HG03066 (cell line): Measurements from ENCODE around the gene NUP160.
A peak's percentile ranks its signal among the peaks of the same experiment; 100 is the strongest.
"Not testable (repeated sequence)": the region's sequence is repeated elsewhere in the genome, so short reads cannot be mapped to it uniquely, and the experiment has no call there.

Experiments
- ATAC-seq: cut with Tn5 transposase; IDR thresholded peaks from one replicate; pipeline ENCODE4 v1.9.1; 2021; ENCODE audit warnings: low read depth; ENCODE audit not compliant: unreplicated experiment

NUP160 gene

GRCh38 chr11:47863189-47863897, 15.2 kb upstream of the NUP160 start:
- ATAC-seq = no peak

- no peak for ATAC-seq
These were observed 13.6 kb upstream of the NUP160 start for GRCh38 chr11:47861728-47862127.

GRCh38 chr11:47860536-47860935, 12.4 kb upstream of the NUP160 start:
- ATAC-seq = no peak

- ATAC-seq = no peak
These were observed 9.9 kb upstream of the NUP160 start for GRCh38 chr11:47857892-47858543.

GRCh38 chr11:47857485-47857884, 9.3 kb upstream of the NUP160 start:
- ATAC-seq = no peak

GRCh38 chr11:47856186-47856585, 8.0 kb upstream of the NUP160 start:
- no peak for ATAC-seq

GRCh38 chr11:47854667-47855066, 6.5 kb upstream of the NUP160 start:
- ATAC-seq = peak; percentile 45

- ATAC-seq = no peak
These were observed 3.9 kb upstream of the NUP160 start for GRCh38 chr11:47852053-47852452.

- no peak for ATAC-seq
These were observed 2.2 kb upstream of the NUP160 start for GRCh38 chr11:47850337-47850736.

GRCh38 chr11:47848700-47849155, 578 bp upstream of the NUP160 start:
- peak; percentile 6 for ATAC-seq

GRCh38 chr11:47847537-47847891, 636 bp downstream of the NUP160 start:
- ATAC-seq = no peak

DNA sequence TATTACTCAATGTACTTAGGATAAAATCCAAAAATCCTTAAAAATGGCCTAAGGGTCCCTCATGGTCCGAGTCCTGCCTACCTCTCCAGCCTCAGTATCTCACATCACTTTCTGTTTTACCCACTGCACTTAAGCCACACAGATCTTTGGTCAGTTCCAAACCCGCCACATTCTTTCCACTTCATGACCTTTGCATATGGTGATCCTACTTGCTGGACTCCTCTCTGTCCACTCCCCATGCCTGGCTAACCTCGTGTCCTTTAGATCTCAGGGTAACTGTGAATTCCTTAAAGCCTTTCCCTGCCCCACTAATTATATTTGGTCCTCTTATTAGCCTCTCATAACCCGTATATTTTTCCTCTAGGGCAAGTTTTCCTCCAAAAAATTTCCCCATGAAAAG, 1.2 kb downstream of the NUP160 start:
- no peak for ATAC-seq

DNA sequence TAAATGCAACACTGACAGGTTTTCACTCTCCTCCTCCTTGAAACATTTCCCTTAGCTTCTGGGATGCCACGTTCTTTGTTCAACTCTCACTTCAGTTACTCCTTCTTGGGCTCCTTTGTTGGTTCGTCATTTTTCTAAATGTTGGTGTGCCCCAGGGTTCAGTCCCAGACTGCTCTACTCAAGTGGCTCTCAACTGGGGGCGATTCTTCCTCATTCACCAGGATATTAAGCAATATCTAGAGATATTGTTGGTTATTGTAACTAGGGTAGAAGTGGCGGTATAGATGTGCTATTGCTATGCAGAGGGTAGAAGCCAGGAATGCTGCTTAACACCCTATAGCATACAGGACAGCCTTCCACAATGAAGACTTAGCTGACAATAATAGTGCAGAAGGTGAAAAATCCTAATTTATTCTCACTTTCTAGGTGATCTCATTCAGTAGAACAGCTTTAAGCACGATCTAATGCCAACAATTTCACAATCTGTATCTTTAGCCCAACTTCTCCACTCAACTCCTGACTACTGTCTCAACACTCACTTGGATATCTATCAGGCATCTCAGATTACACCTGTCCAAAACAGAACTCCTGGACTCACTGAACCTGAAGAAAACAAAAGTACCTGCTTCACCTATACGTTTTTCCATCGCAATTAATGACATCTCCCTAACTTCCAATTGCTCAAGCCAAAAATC, 4.6 kb downstream of the NUP160 start:
- no peak for ATAC-seq

DNA sequence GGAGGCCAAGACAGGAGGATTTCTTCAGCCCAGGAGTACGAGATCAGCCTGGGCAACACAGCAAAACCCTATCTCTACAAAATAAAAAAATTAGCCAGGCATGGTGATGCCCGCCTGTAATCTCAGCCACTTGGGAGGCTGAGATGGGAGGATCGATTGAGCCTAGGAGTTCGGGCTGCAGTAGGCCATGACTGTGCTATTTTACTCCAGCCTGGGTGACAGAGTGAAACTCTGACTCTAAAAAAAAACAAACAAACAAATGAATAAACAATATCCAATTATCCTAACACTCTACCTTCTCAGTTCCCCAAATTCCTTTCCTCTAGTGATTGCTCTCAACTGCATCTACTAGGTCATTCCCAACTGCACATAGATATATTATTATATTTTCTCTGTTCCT, 5.4 kb downstream of the NUP160 start:
- no peak for ATAC-seq

DNA sequence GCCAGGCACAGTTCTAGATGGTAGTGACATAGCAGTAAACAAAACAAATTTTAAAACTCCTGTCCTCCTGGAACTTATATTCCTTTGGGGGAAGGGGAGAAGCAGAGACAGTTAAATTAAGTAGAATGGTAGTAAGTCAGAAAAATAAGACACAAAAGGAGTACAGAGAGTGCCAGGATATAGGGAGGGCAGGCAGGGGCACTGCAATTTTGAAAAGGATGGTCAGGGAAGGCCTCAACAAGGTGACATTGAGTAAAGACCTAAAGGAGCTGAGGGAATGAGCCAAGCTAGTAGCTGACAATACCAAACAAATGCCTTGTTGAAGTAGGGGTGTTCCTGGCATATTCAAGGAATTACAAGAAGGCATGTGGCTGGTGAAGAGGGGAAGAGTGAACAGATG, 10.2 kb downstream of the NUP160 start:
- ATAC-seq = no peak

- ATAC-seq = no peak
These were observed 10.9 kb downstream of the NUP160 start for GRCh38 chr11:47837292-47837691.

- ATAC-seq = not testable (repeated sequence)
These were observed 18.1 kb downstream of the NUP160 start for GRCh38 chr11:47830013-47830412.

- no peak for ATAC-seq
These were observed 19.9 kb downstream of the NUP160 start for GRCh38 chr11:47828284-47828683.

GRCh38 chr11:47822664-47823063, 25.5 kb downstream of the NUP160 start:
- ATAC-seq = not testable (repeated sequence)

- no peak for ATAC-seq
These were observed 28.4 kb downstream of the NUP160 start for GRCh38 chr11:47819743-47820142.

- no peak for ATAC-seq
These were observed 47.4 kb downstream of the NUP160 start for GRCh38 chr11:47800759-47801158.

GRCh38 chr11:47797633-47798032, 50.5 kb downstream of the NUP160 start:
- no peak for ATAC-seq
